ENCODE measurements around the gene IPCEF1. TPM values are rescaled to one million over a fixed set of nuclear protein-coding genes. Genes with fewer than 3 reads are reported as not detected.

Gene IPCEF1
- total RNA-seq, 1 experiment from 2014 or later: 0.28 TPM

GRCh38 chr6:154258064-154258757, 98.4 kb downstream of the IPCEF1 start:
- Histone ChIP-seq H3K4me3 (ENCODE audit: low read depth in 2 of 2, low read length in 2 of 2) (no peak overlapping the region), H3K36me3 (ENCODE audit: control insufficient read depth, insufficient read depth, low read length) (no peaks in the 10 kb centered on the region), H3K27me3 (ENCODE audit: control insufficient read depth, insufficient read depth, low read length) (no peaks in the 10 kb centered on the region), H3K9me3 (ENCODE audit: control insufficient read depth, insufficient read depth, low read depth, low read length) (no peaks in the 10 kb centered on the region; the same call in 1 of the 2 replicates), H3K4me1 (ENCODE audit: control insufficient read depth, insufficient read depth, low read length) (no peaks in the 10 kb centered on the region), H3K27ac (ENCODE audit: low read length) (no peak overlapping the region)
- CTCF ChIA-PET: no interaction called here
- in situ Hi-C loops (cut with HindIII; ENCODE audit: low pct_unique_long_range_greater_than_20kb, low sequenced_read_pairs): no loop called here
- no TSS peak for BruUV-seq (replicated peaks)
- POLR2A ChIA-PET: no interaction called here
- ATAC-seq: no peak
- TF ChIP-seq, protein P1, sequence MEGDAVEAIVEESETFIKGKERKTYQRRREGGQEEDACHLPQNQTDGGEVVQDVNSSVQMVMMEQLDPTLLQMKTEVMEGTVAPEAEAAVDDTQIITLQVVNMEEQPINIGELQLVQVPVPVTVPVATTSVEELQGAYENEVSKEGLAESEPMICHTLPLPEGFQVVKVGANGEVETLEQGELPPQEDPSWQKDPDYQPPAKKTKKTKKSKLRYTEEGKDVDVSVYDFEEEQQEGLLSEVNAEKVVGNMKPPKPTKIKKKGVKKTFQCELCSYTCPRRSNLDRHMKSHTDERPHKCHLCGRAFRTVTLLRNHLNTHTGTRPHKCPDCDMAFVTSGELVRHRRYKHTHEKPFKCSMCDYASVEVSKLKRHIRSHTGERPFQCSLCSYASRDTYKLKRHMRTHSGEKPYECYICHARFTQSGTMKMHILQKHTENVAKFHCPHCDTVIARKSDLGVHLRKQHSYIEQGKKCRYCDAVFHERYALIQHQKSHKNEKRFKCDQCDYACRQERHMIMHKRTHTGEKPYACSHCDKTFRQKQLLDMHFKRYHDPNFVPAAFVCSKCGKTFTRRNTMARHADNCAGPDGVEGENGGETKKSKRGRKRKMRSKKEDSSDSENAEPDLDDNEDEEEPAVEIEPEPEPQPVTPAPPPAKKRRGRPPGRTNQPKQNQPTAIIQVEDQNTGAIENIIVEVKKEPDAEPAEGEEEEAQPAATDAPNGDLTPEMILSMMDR (IDR thresholded peaks at IDR 0.05): no peak
- no peak for TF ChIP-seq SIN3A (IDR thresholded peaks at IDR 0.05; ENCODE audit: borderline replicate concordance, insufficient read depth, low read depth, low read length)
- TF ChIP-seq TCF7L2 (IDR thresholded peaks at IDR 0.05; ENCODE audit: low read depth, low read length): no peak
- no peak for DNase-seq (ENCODE audit: low read depth, low spot score)
- intact Hi-C loops (cut with micrococcal nuclease; ENCODE audit: unreplicated experiment): no loop called here

DNA sequence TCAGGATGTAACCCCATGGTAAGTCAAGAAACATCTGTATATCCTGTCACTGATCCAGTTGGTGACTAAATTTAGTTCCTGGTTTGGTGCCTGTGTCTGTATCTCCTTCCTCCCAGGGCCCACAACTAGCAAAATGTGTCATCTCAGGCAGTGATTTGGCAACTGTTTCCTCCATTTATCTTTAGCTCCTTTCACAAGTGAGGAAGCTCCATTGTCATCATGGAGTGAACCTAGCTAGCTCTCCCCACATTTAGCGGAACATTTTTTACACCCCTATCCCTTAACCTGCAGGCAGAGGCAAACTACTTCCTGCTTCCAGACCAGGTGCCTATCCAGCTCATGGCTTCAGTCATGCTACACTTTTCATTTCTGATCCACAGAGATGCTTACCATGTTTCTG, 99.5 kb downstream of the IPCEF1 start:
- TF ChIP-seq TCF7L2 (IDR thresholded peaks at IDR 0.05; ENCODE audit: low read depth, low read length): no peak
- TF ChIP-seq, protein P1 (IDR thresholded peaks at IDR 0.05): no peak
- BruUV-seq (replicated peaks): no TSS peak
- ChIA-PET POLR2A (no interaction called here), CTCF (no interaction called here)
- intact Hi-C loops (cut with micrococcal nuclease; ENCODE audit: unreplicated experiment) (no loop called here), in situ Hi-C loops (cut with HindIII; ENCODE audit: low pct_unique_long_range_greater_than_20kb, low sequenced_read_pairs) (no loop called here)
- DNase-seq (ENCODE audit: low read depth, low spot score) (no peak), ATAC-seq (no peak)
- H3K27me3 ChIP-seq (ENCODE audit: control insufficient read depth, insufficient read depth, low read length): 0 out of 2 replicates have a peak, but pooled peaks cover under 1% of the 10 kb centered on the region
- no peaks in the 10 kb centered on the region for H3K36me3 ChIP-seq (ENCODE audit: control insufficient read depth, insufficient read depth, low read length)
- no peak overlapping the region for H3K4me3 ChIP-seq (ENCODE audit: low read depth in 2 of 2, low read length in 2 of 2)
- no peaks in the 10 kb centered on the region for H3K4me1 ChIP-seq (ENCODE audit: control insufficient read depth, insufficient read depth, low read length)
- no peaks in the 10 kb centered on the region; the same call in 1 of the 2 replicates for H3K9me3 ChIP-seq (ENCODE audit: control insufficient read depth, insufficient read depth, low read depth, low read length)
- no peak overlapping the region for H3K27ac ChIP-seq (ENCODE audit: low read length)

DNA sequence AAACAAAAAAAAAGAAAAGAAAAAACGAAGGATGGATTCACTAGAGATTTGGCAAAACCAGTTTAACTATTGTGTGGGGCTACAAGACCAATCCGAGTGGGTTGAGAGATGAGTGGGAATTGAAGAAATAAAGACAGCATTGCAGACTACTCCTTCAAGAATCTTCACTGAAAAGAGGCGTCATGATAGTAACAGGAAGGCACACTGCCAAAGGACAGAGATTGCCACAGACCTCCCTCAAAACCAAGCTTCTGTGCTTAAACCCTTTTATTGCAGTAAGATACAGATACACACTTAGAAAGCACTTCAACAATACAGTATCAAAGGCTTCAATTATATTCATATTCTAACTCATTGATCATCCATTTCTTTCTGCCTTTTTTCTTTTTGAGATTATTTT, 103.9 kb downstream of the IPCEF1 start:
- no TSS peak for BruUV-seq (replicated peaks)
- ATAC-seq: no peak
- in situ Hi-C loops (cut with HindIII; ENCODE audit: low pct_unique_long_range_greater_than_20kb, low sequenced_read_pairs): no loop called here

More for the DNA sequence above, 103.9 kb downstream of the IPCEF1 start:
- no peak overlapping the region for H3K27ac ChIP-seq (ENCODE audit: low read length)
- TF ChIP-seq, protein P1 (IDR thresholded peaks at IDR 0.05): no peak
- TF ChIP-seq TCF7L2 (IDR thresholded peaks at IDR 0.05; ENCODE audit: low read depth, low read length) (no peak), SIN3A (IDR thresholded peaks at IDR 0.05; ENCODE audit: borderline replicate concordance, insufficient read depth, low read depth, low read length) (no peak)
- intact Hi-C loops (cut with micrococcal nuclease; ENCODE audit: unreplicated experiment): no loop called here
- no peak for DNase-seq (ENCODE audit: low read depth, low spot score)
- no peaks in the 10 kb centered on the region for H3K36me3 ChIP-seq (ENCODE audit: control insufficient read depth, insufficient read depth, low read length)
- CTCF ChIA-PET: no interaction called here
- no peaks in the 10 kb centered on the region; the same call in 1 of the 2 replicates for H3K9me3 ChIP-seq (ENCODE audit: control insufficient read depth, insufficient read depth, low read depth, low read length)
- POLR2A ChIA-PET: no interaction called here
- 0 out of 2 replicates have a peak, but pooled peaks cover 2% of the 10 kb centered on the region for H3K27me3 ChIP-seq (ENCODE audit: control insufficient read depth, insufficient read depth, low read length)
- no peak overlapping the region for H3K4me3 ChIP-seq (ENCODE audit: low read depth in 2 of 2, low read length in 2 of 2)
- no peaks in the 10 kb centered on the region for H3K4me1 ChIP-seq (ENCODE audit: control insufficient read depth, insufficient read depth, low read length)
